ENCODE results near the gene LPIN1. TPM values are rescaled to one million over a fixed set of nuclear protein-coding genes. Genes with fewer than 3 reads are reported as not detected.

The LPIN1 gene
- total RNA-seq = 22.9 and 25.6 TPM in 2 replicates

GRCh38 chr2:11746376-11746806 lies at the start of gene LPIN1:
TSS of gene LPIN1 (plus strand) at chr2:11746632. CDS start at chr2:11765542, 18,910 bp downstream.

Other genes starting within 250 kb of the LPIN1 start
- under 0.01 and 0.51 TPM in 2 replicates for gene GREB1, start 212.6 kb upstream of the LPIN1 start, total RNA-seq
- not detected in 2 replicates for gene NTSR2, start 76.4 kb upstream of the LPIN1 start, total RNA-seq

All from mesangial cell (primary cell).